Neural cell (in vitro differentiated cells): ENCODE data around the gene SPEM1. TPM values are rescaled to one million over a fixed set of nuclear protein-coding genes. Genes with fewer than 3 reads are reported as not detected.

ENCODE experiments used
- H2AFZ ChIP-seq: fragments of 200-600, 300-800 bp; sonication (generic), shearing (Covaris generic); 2 replicates; pipeline ENCODE4 v1.6.0; 2014; ENCODE audit warnings: low read depth, mild to moderate bottlenecking, antibody characterized with exemption, low read length, moderate library complexity
- H3F3A ChIP-seq: fragments of 200-600 bp; shearing (Covaris generic); 2 replicates; pipeline ENCODE4 v1.6.1; 2016; ENCODE audit warnings: mild to moderate bottlenecking, moderate library complexity, mixed read lengths, antibody characterized with exemption, low read length; ENCODE audit not compliant: insufficient read depth, poor library complexity, severe bottlenecking
- H3K27ac ChIP-seq: fragments of 200-600, 300-800 bp; sonication (generic), shearing (Covaris generic); 2 replicates; pipeline ENCODE4 v1.5.1; 2014; ENCODE audit warnings: mild to moderate bottlenecking, low read length, moderate library complexity
- H3K27me3 ChIP-seq: fragments of 300-800, 200-600 bp; sonication (generic), shearing (Covaris generic); 2 replicates; pipeline ENCODE4 v1.6.0; 2014; ENCODE audit warnings: mild to moderate bottlenecking, low read depth, low read length, moderate library complexity; ENCODE audit not compliant: insufficient read depth
- H3K36me3 ChIP-seq: fragments of 300-800, 200-600 bp; sonication (generic), shearing (Covaris generic); 2 replicates; pipeline ENCODE4 v1.5.1; 2014; ENCODE audit warnings: mild to moderate bottlenecking, antibody characterized with exemption, low read length, moderate library complexity; ENCODE audit not compliant: insufficient read depth
- H3K4me2 ChIP-seq: fragments of 300-800, 200-600 bp; sonication (generic), shearing (Covaris generic); 2 replicates; pipeline ENCODE4 v1.6.0; 2014; ENCODE audit warnings: mild to moderate bottlenecking, low read length
- H3K4me3 ChIP-seq: fragments of 300-800, 200-600 bp; sonication (generic), shearing (Covaris generic); 2 replicates; pipeline ENCODE4 v1.5.1; 2014; ENCODE audit warnings: mild to moderate bottlenecking, low read length, moderate library complexity
- H3K79me2 ChIP-seq: fragments of 200-600 bp; shearing (Covaris generic); replicated peaks from 2 replicates; pipeline ENCODE4 v1.6.0; 2014; ENCODE audit warnings: mild to moderate bottlenecking, low read length, moderate library complexity; ENCODE audit not compliant: insufficient read depth
- H3K9ac ChIP-seq: fragments of 300-800, 200-600 bp; sonication (generic), shearing (Covaris generic); 2 replicates; pipeline ENCODE4 v1.6.1; 2016; ENCODE audit warnings: mild to moderate bottlenecking, low read length, mixed read lengths
- H3K9me2 ChIP-seq: fragments of 200-600 bp; shearing (Covaris generic); 2 replicates; pipeline ENCODE4 v1.6.1; 2016; ENCODE audit warnings: mild to moderate bottlenecking, low read length, mixed read lengths; ENCODE audit not compliant: insufficient read depth
- H3K9me3 ChIP-seq: fragments of 200-600, 300-800 bp; sonication (generic), shearing (Covaris generic); 2 replicates; pipeline ENCODE4 v1.6.1; 2016; ENCODE audit warnings: mild to moderate bottlenecking, mixed run types, low read length, moderate library complexity, mixed read lengths
- H4K20me1 ChIP-seq: fragments of 200-600 bp; shearing (Covaris generic); 2 replicates; pipeline ENCODE4 v1.6.1; 2016; ENCODE audit warnings: mild to moderate bottlenecking, mixed run types; ENCODE audit not compliant: insufficient read depth
- CTCF ChIP-seq: fragments of 450-650 bp; IDR thresholded peaks from 2 replicates; pipeline ENCODE4 v1.5.1; 2014; ENCODE audit warnings: antibody characterized with exemption, mild to moderate bottlenecking, moderate library complexity; ENCODE audit not compliant: poor library complexity, severe bottlenecking
- EP300 ChIP-seq: fragments of 450-650 bp; conservative IDR thresholded peaks from 2 replicates; pipeline ENCODE4 v1.6.1; 2014; ENCODE audit warnings: antibody characterized with exemption, mild to moderate bottlenecking, moderate library complexity; ENCODE audit not compliant: poor library complexity, severe bottlenecking
- EZH2 ChIP-seq: fragments of 200-600, 300-800 bp; shearing (Covaris generic), sonication (generic); IDR thresholded peaks from 2 replicates; pipeline ENCODE4 v1.6.1; 2014; ENCODE audit warnings: antibody characterized with exemption, low read length, borderline replicate concordance, mild to moderate bottlenecking; ENCODE audit not compliant: insufficient read depth, poor library complexity, severe bottlenecking
- MXI1 ChIP-seq: fragments of 450-650 bp; conservative IDR thresholded peaks from 2 replicates; pipeline ENCODE4 v1.6.1; 2014; ENCODE audit warnings: antibody characterized with exemption, mild to moderate bottlenecking; ENCODE audit not compliant: poor library complexity, severe bottlenecking
- POLR2AphosphoS5 ChIP-seq: IDR thresholded peaks from 2 replicates; pipeline ENCODE4 v1.6.1; 2012
- RAD21 ChIP-seq: fragments of 450-650 bp; conservative IDR thresholded peaks from 2 replicates; pipeline ENCODE4 v1.6.1; 2014; ENCODE audit warnings: antibody characterized with exemption, mild to moderate bottlenecking, moderate library complexity
- SMC3 ChIP-seq: fragments of 450-650 bp; conservative IDR thresholded peaks from 2 replicates; pipeline ENCODE4 v1.6.1; 2014; ENCODE audit warnings: antibody characterized with exemption, mild to moderate bottlenecking, moderate library complexity; ENCODE audit not compliant: poor library complexity
- TAF1 ChIP-seq: IDR thresholded peaks from 2 replicates; pipeline ENCODE4 v1.6.1; 2012; ENCODE audit warnings: low read depth
- polyA plus RNA-seq: library from polyadenylated mRNA; depleted of rRNA; stranded (reverse); fragments of >200 nt; gene quantifications from 2 replicates; pipeline ENCODE4 v1.2.3, GENCODE V29; 2014
- TF ChIP-seq, protein P1 (sequence below): IDR thresholded peaks from 2 replicates; pipeline ENCODE4 v1.6.1; 2012; ENCODE audit warnings: borderline replicate concordance

SPEM1 gene
- polyA plus RNA-seq, 1 donor from 2014 or later: not detected

- Histone ChIP-seq H3F3A (no peaks in the 10 kb centered on the region), H3K27ac (peak within 1 kb of the TSS; percentile 67), H3K4me2 (peak within 1 kb of the TSS; percentile 80), H3K9me2 (no peaks in the 10 kb centered on the region), H4K20me1 (no peaks in the 10 kb centered on the region), H3K9me3 (no peaks in the 10 kb centered on the region), H3K9ac (peak within 1 kb of the TSS; percentile 93), H2AFZ (peak within 1 kb of the TSS; percentile 65), H3K4me3 (peak within 1 kb of the TSS; percentile 93), H3K27me3 (no peaks in the 10 kb centered on the region), H3K79me2 (no peaks in the 10 kb centered on the region), H3K36me3 (no peaks in the 10 kb centered on the region)
- TF ChIP-seq TAF1 (no peak), MXI1 (peak; percentile 87), EP300 (peak; percentile 14), EZH2 (no peak), CTCF (peak; percentile 72), POLR2AphosphoS5 (peak; percentile 71), SMC3 (peak; percentile 59), RAD21 (peak; percentile 46)
- TF ChIP-seq, protein P1, sequence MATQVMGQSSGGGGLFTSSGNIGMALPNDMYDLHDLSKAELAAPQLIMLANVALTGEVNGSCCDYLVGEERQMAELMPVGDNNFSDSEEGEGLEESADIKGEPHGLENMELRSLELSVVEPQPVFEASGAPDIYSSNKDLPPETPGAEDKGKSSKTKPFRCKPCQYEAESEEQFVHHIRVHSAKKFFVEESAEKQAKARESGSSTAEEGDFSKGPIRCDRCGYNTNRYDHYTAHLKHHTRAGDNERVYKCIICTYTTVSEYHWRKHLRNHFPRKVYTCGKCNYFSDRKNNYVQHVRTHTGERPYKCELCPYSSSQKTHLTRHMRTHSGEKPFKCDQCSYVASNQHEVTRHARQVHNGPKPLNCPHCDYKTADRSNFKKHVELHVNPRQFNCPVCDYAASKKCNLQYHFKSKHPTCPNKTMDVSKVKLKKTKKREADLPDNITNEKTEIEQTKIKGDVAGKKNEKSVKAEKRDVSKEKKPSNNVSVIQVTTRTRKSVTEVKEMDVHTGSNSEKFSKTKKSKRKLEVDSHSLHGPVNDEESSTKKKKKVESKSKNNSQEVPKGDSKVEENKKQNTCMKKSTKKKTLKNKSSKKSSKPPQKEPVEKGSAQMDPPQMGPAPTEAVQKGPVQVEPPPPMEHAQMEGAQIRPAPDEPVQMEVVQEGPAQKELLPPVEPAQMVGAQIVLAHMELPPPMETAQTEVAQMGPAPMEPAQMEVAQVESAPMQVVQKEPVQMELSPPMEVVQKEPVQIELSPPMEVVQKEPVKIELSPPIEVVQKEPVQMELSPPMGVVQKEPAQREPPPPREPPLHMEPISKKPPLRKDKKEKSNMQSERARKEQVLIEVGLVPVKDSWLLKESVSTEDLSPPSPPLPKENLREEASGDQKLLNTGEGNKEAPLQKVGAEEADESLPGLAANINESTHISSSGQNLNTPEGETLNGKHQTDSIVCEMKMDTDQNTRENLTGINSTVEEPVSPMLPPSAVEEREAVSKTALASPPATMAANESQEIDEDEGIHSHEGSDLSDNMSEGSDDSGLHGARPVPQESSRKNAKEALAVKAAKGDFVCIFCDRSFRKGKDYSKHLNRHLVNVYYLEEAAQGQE: no peak
Observed at GRCh38 chr17:7394452-7395191, 25.5 kb upstream of the SPEM1 start, which contains the start of gene PLSCR3. PLSCR3 (minus strand) TSS chr17:7394525; CDS start chr17:7394110, 415 bp downstream.

DNA sequence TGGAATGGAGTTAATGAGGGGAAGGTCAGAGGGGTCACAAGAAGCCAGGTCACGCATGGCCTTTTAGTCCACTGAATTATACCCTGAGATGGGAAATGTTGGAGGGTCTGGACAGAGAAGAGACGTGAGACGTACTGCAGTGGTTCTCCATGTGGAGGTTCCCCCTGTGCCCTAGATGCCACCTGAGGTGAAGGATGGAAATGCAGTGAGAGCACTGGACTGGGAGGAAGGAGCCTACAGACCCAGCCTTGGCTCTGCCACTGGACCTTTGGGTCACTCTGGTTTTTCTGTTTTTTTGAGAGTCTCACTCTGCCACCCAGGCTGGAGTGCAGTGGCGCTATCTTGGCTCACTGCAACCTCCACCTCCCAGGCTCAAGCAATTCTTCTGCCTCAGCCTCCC lies 24.0 kb upstream of the SPEM1 start:
- no peaks in the 10 kb centered on the region for H3K9me3 ChIP-seq
- H3K27ac ChIP-seq: no peak overlapping the region
- H3K9ac ChIP-seq: no peak overlapping the region
- no peak overlapping the region for H3K4me3 ChIP-seq
- H3K79me2 ChIP-seq: no peaks in the 10 kb centered on the region
- no peaks in the 10 kb centered on the region for H3F3A ChIP-seq
- H4K20me1 ChIP-seq: no peaks in the 10 kb centered on the region
- no peaks in the 10 kb centered on the region for H3K9me2 ChIP-seq
- no peaks in the 10 kb centered on the region for H3K27me3 ChIP-seq
- no peak overlapping the region for H2AFZ ChIP-seq
- H3K4me2 ChIP-seq: no peak overlapping the region
- TF ChIP-seq TAF1 (no peak), RAD21 (no peak), EZH2 (no peak)
- TF ChIP-seq, protein P1: no peak
- H3K36me3 ChIP-seq: no peaks in the 10 kb centered on the region
